Activated CD8-positive, alpha-beta memory T cell treated with anti-CD3 and anti-CD28 coated beads, Interleukin-2, amount 50 U/mL, for 24 hours (primary cell): ENCODE data around the gene DDX41.

ENCODE experiments used
- DNase-seq: peaks from one replicate; pipeline ENCODE4 v3.0.0-alpha.2; 2020; ENCODE audit errors: extremely low read depth

DDX41 gene

DNA sequence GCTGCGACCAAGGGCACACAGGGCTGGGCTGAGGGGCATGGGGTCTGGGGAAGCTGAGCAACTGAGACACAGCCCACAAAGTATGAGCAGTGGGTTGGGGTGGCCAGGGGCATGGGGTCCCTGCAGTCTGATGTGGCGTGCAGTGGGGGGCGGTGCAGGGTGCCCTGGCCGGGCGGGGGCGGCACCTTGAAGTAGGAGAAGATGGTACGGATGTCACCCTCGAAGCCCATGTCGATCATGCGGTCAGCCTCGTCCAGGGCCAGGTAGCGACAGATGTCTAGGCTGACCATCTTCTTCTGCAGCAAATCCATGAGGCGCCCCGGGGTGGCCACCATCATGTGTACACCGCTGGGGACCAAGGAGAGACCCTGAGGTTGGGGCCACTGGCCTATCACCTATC is 3.3 kb downstream of the DDX41 start:
- DNase-seq = no peak

DNA sequence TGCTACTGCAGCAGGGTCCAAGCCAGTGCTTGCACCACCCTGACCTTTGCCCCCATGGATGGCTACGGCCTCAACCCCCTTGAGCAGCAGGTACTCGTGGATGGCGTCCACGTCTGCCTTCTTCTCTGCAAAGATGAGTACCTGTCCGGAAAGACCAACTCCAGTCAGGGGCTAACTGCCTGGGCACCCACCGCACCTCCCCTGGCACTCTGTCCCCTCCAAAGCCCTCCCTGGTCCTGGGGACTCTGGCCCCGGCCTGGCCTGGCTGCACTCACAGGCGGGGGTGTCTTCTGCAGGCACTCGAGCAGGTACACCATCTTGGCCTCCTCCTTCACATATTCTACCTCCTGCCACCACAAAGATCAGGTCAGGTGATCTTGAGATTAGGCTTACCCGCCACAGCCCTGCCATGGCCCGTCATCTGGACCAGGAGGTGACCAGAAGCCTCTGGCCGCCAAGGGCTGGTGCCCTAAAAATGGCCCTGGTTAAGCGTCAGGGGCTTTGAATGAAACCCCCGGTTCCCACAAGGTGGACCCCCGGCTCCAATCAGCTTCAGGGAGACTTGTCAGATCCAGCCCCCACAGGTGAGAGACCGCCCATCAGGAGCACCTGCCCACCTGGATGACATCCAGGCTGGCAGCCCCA is 3.9 kb downstream of the DDX41 start:
- DNase-seq = no peak

- no peak for DNase-seq
Measured at GRCh38 chr5:177511796-177512675, 4.7 kb downstream of the DDX41 start.

- DNase-seq = no peak
Measured at GRCh38 chr5:177511181-177511580, 5.6 kb downstream of the DDX41 start.

DNA sequence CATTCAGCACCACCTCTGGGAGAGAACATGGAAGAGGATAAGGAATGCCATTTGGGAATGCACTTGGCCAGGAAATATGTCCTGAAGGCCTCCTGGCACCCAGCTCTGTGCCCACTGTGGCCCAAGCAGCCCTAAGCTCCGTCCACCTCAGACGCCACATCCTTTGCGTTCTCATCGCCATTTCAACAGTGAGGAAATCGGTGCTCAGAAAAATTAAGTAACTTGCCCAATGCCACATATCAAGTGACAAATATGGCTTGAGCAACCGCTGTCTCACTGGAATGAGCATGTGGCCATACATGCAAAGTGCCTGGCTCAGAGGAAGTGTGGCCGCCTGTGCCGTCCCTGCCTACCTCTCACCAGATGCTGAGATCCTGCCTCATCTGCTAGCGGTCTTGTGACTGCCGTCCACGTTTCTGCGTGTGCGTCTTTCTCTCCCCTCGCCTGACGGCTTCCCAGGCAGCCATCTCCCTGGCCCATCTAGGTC is 6.2 kb downstream of the DDX41 start:
- DNase-seq = no peak

DNA sequence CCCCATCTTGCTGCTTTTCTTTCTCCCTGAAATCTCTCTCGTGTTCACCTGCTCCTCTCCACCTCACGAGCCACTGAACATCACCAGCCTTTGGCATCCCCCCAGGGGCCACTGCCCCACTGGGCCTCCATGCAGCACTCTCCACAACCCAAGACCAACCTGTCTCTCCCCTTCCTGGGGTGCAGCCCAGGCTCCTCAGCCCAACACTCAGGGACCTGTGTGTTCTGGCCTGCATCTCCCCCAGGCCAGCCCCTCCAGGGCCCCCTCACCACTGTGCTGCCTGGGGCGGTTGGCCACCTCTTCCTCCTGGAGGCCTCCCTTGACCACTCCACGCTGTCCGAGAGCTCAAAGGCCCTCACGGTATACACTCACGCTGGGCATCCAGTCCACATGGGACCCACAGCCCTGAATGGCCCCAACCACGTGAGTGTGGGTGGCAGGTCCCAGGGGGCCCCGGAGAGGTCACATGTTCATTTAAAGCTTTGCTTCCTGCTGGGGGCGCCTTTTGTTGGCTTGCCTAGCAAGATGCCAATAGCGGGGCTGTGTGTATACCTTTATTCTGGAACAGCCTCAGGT is 6.7 kb downstream of the DDX41 start:
- no peak for DNase-seq

- DNase-seq = no peak
Measured at GRCh38 chr5:177509381-177509951, 7.3 kb downstream of the DDX41 start, which contains the start of gene DOK3. Gene DOK3 (minus strand): TSS chr5:177509826. CDS start chr5:177509540, 286 bp downstream.

DNA sequence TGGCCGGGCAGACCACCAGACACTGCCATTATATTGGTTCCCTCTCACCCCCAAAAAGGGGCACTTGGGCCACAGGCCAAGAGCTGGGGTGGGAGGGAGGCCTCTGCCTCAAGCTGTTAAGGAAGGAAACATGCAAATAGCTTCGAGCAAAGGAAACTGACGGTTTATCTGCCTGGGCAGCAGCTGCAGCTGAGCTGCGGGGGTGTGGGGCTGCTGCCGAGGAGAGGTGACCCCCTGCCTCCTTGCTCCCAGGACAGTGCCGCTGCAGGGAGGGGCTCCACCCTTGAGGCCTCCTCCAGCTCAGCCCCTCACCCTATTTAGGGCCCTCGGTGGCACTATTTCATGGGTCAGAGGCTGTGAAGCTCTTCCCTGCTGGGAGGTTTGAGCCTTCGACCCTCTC is 7.9 kb downstream of the DDX41 start:
- DNase-seq = no peak

DNA sequence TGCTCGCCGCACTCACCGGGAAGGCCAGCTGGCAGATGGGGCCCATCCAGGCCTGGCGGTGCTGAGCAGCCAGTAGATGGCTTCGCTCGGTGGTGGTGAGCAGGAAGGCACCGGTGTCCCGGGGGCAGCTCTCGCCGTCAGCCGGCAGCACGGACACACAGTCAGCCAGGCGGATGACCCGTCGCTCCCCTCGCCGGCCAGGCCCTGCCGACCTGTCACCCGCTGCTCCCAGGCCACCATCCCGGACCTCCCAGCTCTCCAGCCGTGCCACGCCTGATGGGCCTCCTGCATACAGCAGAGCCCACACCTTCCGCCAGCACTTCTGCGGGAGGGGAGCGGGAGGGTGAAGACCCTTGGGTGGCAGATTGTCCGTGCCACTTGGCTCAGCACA is 8.5 kb downstream of the DDX41 start:
- DNase-seq = no peak

- no peak for DNase-seq
Measured at GRCh38 chr5:177507596-177508220, 9.1 kb downstream of the DDX41 start.

DNA sequence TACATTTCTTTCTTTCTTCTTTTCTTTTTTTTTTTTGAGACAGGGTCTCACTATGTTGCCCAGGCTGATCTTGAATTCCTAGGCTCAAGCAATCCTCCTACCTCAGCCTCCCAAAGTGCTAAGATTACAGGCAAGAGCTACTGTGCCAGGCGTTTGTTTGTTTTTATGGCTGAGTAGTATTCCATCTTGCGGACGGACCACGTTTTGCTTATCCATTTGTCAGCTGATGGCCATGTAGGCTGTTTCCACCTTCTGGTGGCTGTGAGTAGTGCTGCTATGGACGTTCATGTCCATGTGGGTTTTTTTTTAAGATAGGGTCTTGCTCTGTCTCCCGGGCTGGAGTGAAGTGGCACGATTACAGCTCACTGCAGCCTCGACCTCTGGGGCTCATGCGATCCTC is 9.6 kb downstream of the DDX41 start:
- DNase-seq = no peak

DNA sequence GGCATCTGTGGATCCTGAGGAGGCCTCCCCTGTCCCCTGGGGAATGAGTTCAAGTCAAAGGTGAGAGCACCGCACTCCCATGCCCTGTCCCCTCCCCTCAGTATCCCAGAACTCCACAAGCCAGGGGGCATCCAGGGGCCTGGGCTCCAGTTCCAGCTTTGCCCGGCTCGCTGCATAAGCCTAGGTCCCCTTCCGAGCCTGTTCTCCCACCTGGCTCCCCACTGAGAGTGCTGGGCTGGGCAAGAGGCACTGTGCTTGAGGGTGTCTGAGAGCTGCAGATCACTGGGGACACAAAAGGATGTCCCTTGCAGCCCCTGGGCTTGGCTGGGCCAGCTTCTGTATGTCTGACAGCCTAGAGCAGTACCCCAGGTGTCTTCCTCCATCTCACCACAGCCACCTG is 11.7 kb downstream of the DDX41 start:
- no peak for DNase-seq

DNA sequence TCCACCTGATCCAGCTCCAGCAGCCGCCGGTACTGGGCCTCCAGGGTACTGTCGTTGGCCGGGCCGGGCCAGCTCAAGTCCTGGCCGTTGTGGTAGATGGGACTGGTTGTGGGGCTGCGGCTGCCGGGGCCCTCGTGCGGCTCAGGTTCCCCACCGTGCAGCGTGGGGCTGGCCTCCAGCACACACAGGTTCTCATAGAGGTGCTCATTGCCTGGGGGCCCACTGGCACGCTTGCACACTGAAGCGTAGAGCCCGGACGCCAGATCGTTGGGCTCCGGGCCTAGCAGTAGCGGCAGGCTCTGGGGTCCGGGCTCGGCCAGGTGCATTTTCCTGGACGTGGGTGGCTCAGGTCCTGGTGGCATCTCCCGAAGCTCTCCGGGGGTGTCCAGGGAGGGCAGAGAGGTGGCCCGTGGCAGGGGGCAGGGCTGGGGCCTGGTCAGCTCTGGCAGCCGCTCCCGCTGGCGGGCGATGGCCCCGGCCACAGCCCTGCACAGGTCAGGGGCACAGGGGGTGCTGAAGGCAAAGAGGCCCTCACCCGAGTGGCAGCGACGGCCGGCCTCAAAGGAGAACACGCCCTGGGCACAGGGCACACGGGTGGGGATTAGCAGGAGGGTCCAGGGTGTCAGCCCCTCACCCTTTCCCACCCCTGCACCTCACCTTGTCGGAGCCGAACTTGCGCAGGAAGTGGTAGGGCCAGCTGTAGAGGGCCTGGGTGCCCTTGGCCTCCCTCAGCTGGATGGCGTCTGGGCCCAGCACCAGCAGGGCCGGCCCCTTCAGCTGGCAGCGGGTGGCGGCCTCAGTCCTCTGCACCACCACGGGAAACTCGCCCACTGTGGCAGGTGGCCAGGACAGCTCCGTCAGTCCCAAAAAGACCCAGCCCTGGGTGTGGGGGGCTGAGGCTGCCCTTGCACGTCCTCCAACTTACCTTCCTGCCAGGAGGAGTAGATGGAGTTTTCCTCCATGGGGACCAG is 12.4 kb downstream of the DDX41 start:
- DNase-seq = no peak

- no peak for DNase-seq
Measured at GRCh38 chr5:177503351-177504085, 13.2 kb downstream of the DDX41 start.

DNA sequence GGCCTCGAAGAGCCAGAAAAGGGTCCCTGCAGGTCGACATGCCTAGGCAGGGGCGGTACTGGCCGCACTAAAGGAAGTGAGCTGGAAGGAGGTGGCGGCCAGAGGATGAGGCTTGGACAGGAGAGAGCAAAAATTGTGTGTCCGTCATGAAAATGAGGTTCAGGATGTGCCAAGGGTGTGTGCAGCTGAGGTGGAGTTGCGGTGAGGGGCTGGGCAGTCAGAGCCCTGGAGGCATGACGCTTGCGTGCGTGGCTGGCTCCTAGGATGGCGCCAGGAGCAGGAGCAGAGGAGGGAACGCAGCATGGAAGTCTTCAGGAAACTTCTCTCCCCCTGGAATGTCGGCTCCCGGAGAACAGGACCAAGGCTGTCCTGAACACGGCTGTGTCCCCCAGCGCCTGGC is 13.9 kb downstream of the DDX41 start:
- no peak for DNase-seq

DNA sequence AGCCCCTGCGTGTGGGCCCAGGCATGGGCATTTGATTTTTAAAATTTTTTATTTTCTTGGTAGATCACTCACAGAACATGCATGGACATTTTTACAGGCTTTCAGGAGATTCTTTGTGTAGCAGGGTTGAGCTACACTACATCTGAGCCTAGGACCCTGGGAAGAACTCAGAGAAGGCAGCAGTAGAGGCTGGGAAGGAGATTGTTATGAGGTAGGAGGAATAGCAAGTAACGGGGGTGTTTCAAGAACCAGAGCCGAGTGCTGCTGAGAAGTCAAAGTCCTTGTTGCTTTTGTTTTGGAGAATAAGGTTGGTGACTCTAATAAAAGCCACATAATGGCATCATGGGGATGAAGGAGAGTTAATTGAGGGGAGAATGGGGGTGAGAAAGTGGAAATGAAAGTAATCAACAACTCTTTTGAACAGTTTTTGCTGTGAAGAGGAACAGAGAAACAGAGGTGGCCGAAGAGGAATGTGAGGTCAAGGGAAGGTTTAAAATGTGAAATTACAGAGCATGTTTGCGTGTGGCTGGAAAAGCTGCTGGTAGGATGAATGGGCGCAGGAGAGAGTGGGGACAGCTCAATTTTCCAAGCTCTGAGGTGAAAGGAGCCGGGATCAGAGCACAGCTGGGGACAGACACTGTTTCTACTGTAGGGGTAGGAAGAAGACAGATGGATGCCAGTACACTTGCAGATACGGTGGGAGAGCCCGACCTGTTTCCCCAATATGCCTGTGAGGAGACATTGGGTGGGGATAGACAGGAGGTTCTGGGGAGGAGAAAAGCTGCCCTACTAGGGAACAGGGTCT is 14.7 kb downstream of the DDX41 start:
- no peak for DNase-seq

GRCh38 chr5:177500685-177501522 is 15.9 kb downstream of the DDX41 start:
- DNase-seq = peak; percentile 61

- no peak for DNase-seq
Measured at GRCh38 chr5:177499842-177500241, 16.9 kb downstream of the DDX41 start.
